K562 (cell line): ENCODE measurements around the gene ZNF319. TPM values are rescaled to one million over a fixed set of nuclear protein-coding genes. Genes with fewer than 3 reads are reported as not detected.

Source experiments
- ATAC-seq: fragments of 200-7000 bp; cut with Tn5 transposase; 3 replicates; pipeline ENCODE4 v1.9.1; 2020; ENCODE audit warnings: moderate library complexity
- Bru-seq: library from RNA; stranded (reverse); fragments of 400-500 nt; gene quantifications from one replicate; lab custom pipeline; 2021; lab: Mats Ljungman, UMichigan
- BruChase-seq, 2 experiments: library from RNA; stranded (reverse); fragments of 400-500 nt; gene quantifications; one replicate each; lab custom pipeline; 2021; lab: Mats Ljungman, UMichigan
- BruUV-seq: library from RNA; stranded (reverse); fragments of 400-500 nt; replicated peaks from 2 replicates; lab custom pipeline; 2021; lab: Mats Ljungman, UMichigan
- CTCF ChIA-PET: fragments of 300-600 bp; formaldehyde crosslinking; extraction: SDS; loops from one replicate; lab custom pipeline; 2021; ENCODE audit warnings: low intra/inter-chr PET ratio; lab: Yijun Ruan, JAX
- POLR2A ChIA-PET: fragments of 300-600, 350-650 bp; sonication (Branson Sonifier 250); formaldehyde crosslinking; extraction: SDS; loops from one replicate; lab custom pipeline; 2021; ENCODE audit warnings: antibody characterized with exemption, inconsistent platforms; lab: Yijun Ruan, JAX
- DNase-seq, 4 experiments: peaks; one replicate each; pipeline versions ENCODE4 v3.0.0 to v3.0.0-alpha.2; 2011 to 2018; ENCODE audit warnings: low spot score in 3 of 4, mixed read lengths in 3 of 4; ENCODE audit errors: extremely low read depth in 1 of 4
- FAIRE-seq: peaks from 2 replicates; lab custom pipeline; 2011; peaks lifted over from hg19 to GRCh38; lab: Jason Lieb, UNC
- H2AFZ ChIP-seq: 2 replicates; pipeline ENCODE4 v1.6.0; 2011; ENCODE audit warnings: low read depth, low read length, control low read depth, inconsistent platforms
- H3K27ac ChIP-seq: fragments of 200-600 bp; 3 replicates; pipeline ENCODE4 v1.8.0; 2011; ENCODE audit warnings: low read depth, mild to moderate bottlenecking, control low read depth, inconsistent platforms, low read length, moderate library complexity, mixed read lengths; ENCODE audit errors: extremely low read depth
- H3K27me3 ChIP-seq, 2 experiments: fragments of 300-600 bp in 1 of 2; 2 replicates in 1 of 2; 3 replicates in 1 of 2; pipeline versions ENCODE4 v1.6.0 to v1.8.0; 2011; ENCODE audit warnings: inconsistent platforms in 2 of 2, low read length in 2 of 2, mild to moderate bottlenecking in 1 of 2, mixed read lengths in 1 of 2, moderate library complexity in 1 of 2; ENCODE audit not compliant: control insufficient read depth in 2 of 2, insufficient read depth in 2 of 2
- H3K36me3 ChIP-seq: fragments of 300-600 bp; 3 replicates; pipeline ENCODE4 v1.8.0; 2011; ENCODE audit warnings: mild to moderate bottlenecking, low read length, inconsistent platforms; ENCODE audit not compliant: control insufficient read depth, insufficient read depth
- H3K4me1 ChIP-seq, 2 experiments: fragments of 200-600 bp in 1 of 2; replicated peaks in 1 of 2; 2 replicates in 1 of 2; 3 replicates in 1 of 2; pipeline versions ENCODE4 v1.5.1 to v1.8.0; 2011; ENCODE audit warnings: inconsistent platforms in 2 of 2, low read length in 2 of 2, mild to moderate bottlenecking in 1 of 2, mixed read lengths in 1 of 2, moderate library complexity in 1 of 2; ENCODE audit not compliant: control insufficient read depth in 2 of 2, insufficient read depth in 2 of 2
- H3K4me2 ChIP-seq: 2 replicates; pipeline ENCODE4 v1.6.1; 2011; ENCODE audit warnings: low read length, control low read depth, inconsistent platforms, mixed read lengths; ENCODE audit not compliant: insufficient read depth
- H3K4me3 ChIP-seq: fragments of 200-600 bp; sonication (generic), shearing (Covaris generic); 2 replicates; pipeline ENCODE4 v1.5.1; 2016; ENCODE audit warnings: control low read depth, inconsistent platforms
- H3K79me2 ChIP-seq: fragments of 200-600 bp; 3 replicates; pipeline ENCODE4 v1.8.0; 2011; ENCODE audit warnings: low read length, inconsistent platforms; ENCODE audit not compliant: control insufficient read depth, insufficient read depth
- H3K9ac ChIP-seq, 2 experiments: 2 replicates each; pipeline versions ENCODE4 v1.6.0 to v1.6.1; 2011; ENCODE audit warnings: low read depth in 2 of 2, low read length in 2 of 2, control low read depth in 1 of 2, inconsistent platforms in 1 of 2, mild to moderate bottlenecking in 1 of 2, mixed read lengths in 1 of 2; ENCODE audit not compliant: insufficient read depth in 1 of 2
- H3K9me1 ChIP-seq: one replicate; pipeline ENCODE4 v1.6.0; 2011; ENCODE audit warnings: inconsistent platforms, mild to moderate bottlenecking, low read length, moderate library complexity; ENCODE audit not compliant: control insufficient read depth, insufficient read depth
- H3K9me3 ChIP-seq: replicated peaks from 2 replicates; pipeline ENCODE4 v1.5.1; 2011; ENCODE audit warnings: low read depth, low read length, inconsistent platforms; ENCODE audit not compliant: control insufficient read depth, insufficient read depth
- H4K20me1 ChIP-seq: replicated peaks from 2 replicates; pipeline ENCODE4 v1.6.1; 2011; ENCODE audit warnings: low read length, inconsistent platforms, mixed read lengths; ENCODE audit not compliant: control insufficient read depth, insufficient read depth
- CXXC5 ChIP-seq: fragments of 250-450 bp; sonication (Bioruptor Pico); IDR thresholded peaks from 2 replicates; pipeline ENCODE4 v1.8.0; 2022; ENCODE audit warnings: inconsistent platforms, mild to moderate bottlenecking, moderate library complexity
- FOXK2 ChIP-seq, 2 experiments: fragments of 450-650 bp; IDR thresholded peaks in 1 of 2; conservative IDR thresholded peaks in 1 of 2; 2 replicates each; pipeline ENCODE4 v1.6.1; 2016; ENCODE audit warnings: low read depth in 2 of 2, mild to moderate bottlenecking in 1 of 2
- HIVEP1 ChIP-seq: fragments of 250-450 bp; sonication (Bioruptor Pico); IDR thresholded peaks from 2 replicates; pipeline ENCODE4 v1.4.0; 2020; ENCODE audit warnings: mild to moderate bottlenecking
- MBD2 ChIP-seq: sonication (generic); IDR thresholded peaks from 2 replicates; pipeline ENCODE4 v1.6.1; 2016; ENCODE audit warnings: low read depth, borderline replicate concordance
- MTA3 ChIP-seq: fragments of 450-650 bp; formaldehyde crosslinking; IDR thresholded peaks from 2 replicates; pipeline ENCODE4 v1.6.1; 2017; ENCODE audit warnings: mild to moderate bottlenecking, borderline replicate concordance
- MYNN ChIP-seq, 2 experiments: sonication (generic); formaldehyde crosslinking in 1 of 2; IDR thresholded peaks; 2 replicates each; pipeline versions ENCODE4 v1.5.0 to v1.6.1; 2016 to 2020; ENCODE audit warnings: antibody characterized with exemption in 1 of 2, missing genetic modification reagents in 1 of 2
- NELFE ChIP-seq: IDR thresholded peaks from 2 replicates; pipeline ENCODE4 v1.6.1; 2011; ENCODE audit warnings: mild to moderate bottlenecking; ENCODE audit not compliant: insufficient read depth, insufficient read length
- NFXL1 ChIP-seq: fragments of 450-650 bp; formaldehyde crosslinking; IDR thresholded peaks from 2 replicates; pipeline ENCODE4 v1.4.0; 2021; ENCODE audit warnings: mild to moderate bottlenecking
- PML ChIP-seq: IDR thresholded peaks from 2 replicates; pipeline ENCODE4 v1.6.1; 2012; ENCODE audit warnings: low read length, inconsistent platforms
- ZBTB1 ChIP-seq: sonication (generic); formaldehyde crosslinking; IDR thresholded peaks from 2 replicates; pipeline ENCODE4 v1.8.1; 2023; ENCODE audit warnings: missing genetic modification reagents, low read depth, mild to moderate bottlenecking, borderline replicate concordance
- ZNF586 ChIP-seq: fragments of 450-650 bp; formaldehyde crosslinking; conservative IDR thresholded peaks from 2 replicates; pipeline ENCODE4 v1.4.0; 2020; ENCODE audit warnings: mild to moderate bottlenecking, moderate library complexity
- ZNF592 ChIP-seq: fragments of 450-650 bp; IDR thresholded peaks from 2 replicates; pipeline ENCODE4 v1.6.1; 2017; ENCODE audit warnings: antibody characterized with exemption, mild to moderate bottlenecking
- WGBS: fragments of 100-300 bp; shearing (Covaris generic); methylation state at CpG from one replicate; pipeline ENCODE4 v1.1.6; 2016; ENCODE audit warnings: low coverage, mixed read lengths; ENCODE audit not compliant: insufficient coverage; ENCODE audit errors: missing lambda C conversion rate; 5-methylcytosine and 5-hydroxymethylcytosine counted together
- in situ Hi-C: fragments of 300-500 bp; cut with MboI; formaldehyde crosslinking; loops from 4 replicates; pipeline ENCODE4 v1.15.0; 2018; ENCODE audit warnings: inconsistent platforms, mixed read lengths
- intact Hi-C: fragments of 100-400 bp; cut with micrococcal nuclease; formaldehyde crosslinking; loops from 2 replicates; pipeline ENCODE4 v1.14.2; 2022
- long read RNA-seq, 3 experiments: library from polyadenylated mRNA in 2 of 3; library from RNA in 1 of 3; unstranded in 2 of 3; stranded (forward) in 1 of 3; transcript quantifications; one replicate each; pipeline ENCODE4 v2.0.0, GENCODE V29; 2019 to 2022
- polyA minus RNA-seq, 3 experiments: library from RNA; depleted of rRNA, polyadenylated mRNA; stranded (reverse); fragments of >200 nt; gene quantifications; 2 replicates each; pipeline ENCODE4 v1.2.3, GENCODE V29; 2011
- polyA plus RNA-seq, 8 experiments: library from polyadenylated mRNA; depleted of rRNA in 4 of 8; stranded (reverse) in 5 of 8; unstranded in 3 of 8; fragments of >200 nt; fragmentation: Nextera tagmentation in 2 of 8; fragmentation: Illumina TruSeq in 1 of 8; extraction: Ambion mirVana in 2 of 8; extraction: Trizol in 1 of 8; gene quantifications; 2 replicates each; pipeline versions ENCODE4 v1.2.1 to v1.2.3, GENCODE V29; 2011 to 2014; ENCODE audit warnings: inconsistent platforms in 1 of 8, missing spikeins in 1 of 8
- total RNA-seq, 7 experiments: library from RNA; depleted of rRNA in 6 of 7; stranded (reverse); fragments of >200 nt in 6 of 7; fragmentation: Illumina TruSeq in 2 of 7; extraction: Trizol in 2 of 7; gene quantifications; 2 replicates each; pipeline versions ENCODE4 v1.2.1 to v1.2.3, GENCODE V29; 2011 to 2021; ENCODE audit warnings: low replicate concordance in 1 of 7

The ZNF319 gene
- total RNA-seq (2011; cell fraction: chromatin; rRNA removed; ENCODE audit: low replicate concordance): 3.7 and 13.4 TPM in 2 replicates
- total RNA-seq (2011; cell fraction: nucleolus; rRNA removed): 6.6 and 7.3 TPM in 2 replicates
- total RNA-seq (2011; cell fraction: nucleoplasm; rRNA removed): 3.7 and 4.7 TPM in 2 replicates
- total RNA-seq (2014; rRNA removed) (1.4 TPM in 2 replicates), total RNA-seq (2014; rRNA removed; fragmentation: Illumina TruSeq; extraction: Trizol) (0.80 and 0.87 TPM in 2 replicates), total RNA-seq (2015; rRNA removed; fragmentation: Illumina TruSeq; extraction: Trizol) (1.0 and 1.2 TPM in 2 replicates), total RNA-seq (2021) (5.2 and 5.7 TPM in 2 replicates), polyA plus RNA-seq (2011; rRNA removed) (1.4 and 2.0 TPM in 2 replicates), polyA plus RNA-seq (2014; fragmentation: Illumina TruSeq; extraction: Trizol) (2.1 and 3.6 TPM in 2 replicates), polyA plus RNA-seq (2014; fragmentation: Nextera tagmentation; extraction: Ambion mirVana) (under 1 TPM; 0.20 to 0.31 TPM), polyA plus RNA-seq (2014; rRNA removed) (2.7 and 3.2 TPM in 2 replicates), polyA minus RNA-seq (2011; rRNA and poly(A)+ RNA removed) (2.2 and 3.0 TPM in 2 replicates), Bru-seq, nascent RNA (percentile 55 among the genes with signal in this experiment), BruChase-seq, experiment 1, labeled RNA remaining after a 2-hour chase (percentile 52 among the genes with signal in this experiment), BruChase-seq, experiment 2, labeled RNA remaining after a 6-hour chase (percentile 53 among the genes with signal in this experiment)
- polyA plus RNA-seq (2011; cell fraction: cytosol; rRNA removed): 2.3 and 3.2 TPM in 2 replicates
- polyA plus RNA-seq (2011; cell fraction: nucleus; rRNA removed): 4.9 and 5.1 TPM in 2 replicates
- polyA plus RNA-seq (2012): 3.2 and 6.6 TPM in 2 replicates
- 3.2 and 6.1 TPM in 2 replicates for polyA minus RNA-seq (2011; cell fraction: cytosol; rRNA and poly(A)+ RNA removed)
- polyA minus RNA-seq (2011; cell fraction: nucleus; rRNA and poly(A)+ RNA removed): 5.5 and 6.2 TPM in 2 replicates
- long read RNA-seq, experiment 1, partial matches to known transcripts: 0 of 11 reads
- long read RNA-seq, experiment 1, other reads (novel, unspliced or antisense): 11 of 11 reads
- long read RNA-seq, experiment 2, full-length matches to known transcripts: 1 of 6 reads
- long read RNA-seq, experiment 2, partial matches to known transcripts: 0 of 6 reads
- long read RNA-seq, experiment 2, other reads (novel, unspliced or antisense): 5 of 6 reads
- long read RNA-seq, experiment 3, partial matches to known transcripts: 0 of 1 reads
- long read RNA-seq, experiment 3, other reads (novel, unspliced or antisense): 1 of 1 reads

GRCh38 chr16:57999971-58000705 lies at the start of gene ZNF319:
Gene ZNF319, minus strand, starts transcription at chr16:58000672. Its CDS starts 2,407 bp downstream, at chr16:57998265.
- Histone ChIP-seq H3K9me1 (peaks cover 3% of the 10 kb centered on the region), H3K4me3 (peak within 1 kb of the TSS; percentile 94), H3K4me2 (peak within 1 kb of the TSS; percentile 84), H3K36me3 (peaks cover 34% of the 10 kb centered on the region; the same call in 1 of the 3 replicates), H3K9ac (peak within 1 kb of the TSS; percentile 67 to 96), H2AFZ (peak within 1 kb of the TSS; percentile 96), H4K20me1 (peaks cover 5% of the 10 kb centered on the region), H3K27me3 (no peaks in the 10 kb centered on the region), H3K4me1 (peaks cover 21 to 34% of the 10 kb centered on the region in 2 experiments; a peak in 4 of 5 replicates), H3K79me2 (peaks cover 6% of the 10 kb centered on the region; the same call in 2 of the 3 replicates), H3K9me3 (no peaks in the 10 kb centered on the region), H3K27ac (peak within 1 kb of the TSS; percentile 71)
- BruUV-seq: no TSS peak
- DNase-seq (peak in 3 of 4 experiments; percentile 57 to 93 (median 77)), FAIRE-seq (no peak), ATAC-seq (peak; percentile 11)
- WGBS: 4% methylated on average over 19 of the region's 95 CpGs
- ChIA-PET POLR2A (interaction anchor here (0.6 to 0.8 kb wide), 4 partner anchors 28 to 1008 kb away, joined by 3 to 4 read pairs (median 3); partner anchors contain the start of gene CFAP20), CTCF (interaction anchor here (0.5 to 3.2 kb wide), 4 partner anchors 91 to 243 kb away, joined by 3 to 33 read pairs (median 4); no protein-coding TSS in a partner anchor)
- intact Hi-C loops (loop anchor here (2.0 to 10.0 kb wide), 5 partner anchors 53 to 425 kb away; partner anchors contain the start of gene KATNB1), in situ Hi-C loops (loop anchor here (5.0 to 10.0 kb wide), 2 partner anchors 98 to 245 kb away; no protein-coding TSS in a partner anchor)
- TF ChIP-seq MTA3: no peak
- peak; percentile 81 for TF ChIP-seq CXXC5 (CRISPR knock-in tag)
- no peak for TF ChIP-seq FOXK2 (conservative IDR thresholded peaks at IDR 0.05 in 1 of 2, IDR thresholded peaks at IDR 0.05 in 1 of 2; ENCODE audit: low read depth in 2 of 2)
- no peak for TF ChIP-seq NFXL1 (CRISPR knock-in tag)
- TF ChIP-seq ZNF592: 0 out of 2 replicates have a peak, but pooled peaks have one; percentile 59
- no peak for TF ChIP-seq ZNF586 (CRISPR knock-in tag)
- TF ChIP-seq MBD2: no peak
- TF ChIP-seq HIVEP1 (CRISPR knock-in tag): no peak
- TF ChIP-seq ZBTB1 (CRISPR knock-in tag): peak; percentile 42; the same call in 1 of the 2 replicates
- TF ChIP-seq NELFE: no peak
- TF ChIP-seq PML: no peak
- TF ChIP-seq MYNN (IDR thresholded peaks at IDR 0.05): no peak
- no peak for TF ChIP-seq MYNN (CRISPR knock-in tag; IDR thresholded peaks at IDR 0.05)
